GM18520 (cell line): ENCODE data around the gene MFRP.

Experiments
- ATAC-seq: cut with Tn5 transposase; IDR thresholded peaks from one replicate; pipeline ENCODE4 v1.9.1; 2021; ENCODE audit not compliant: unreplicated experiment

Gene MFRP

DNA sequence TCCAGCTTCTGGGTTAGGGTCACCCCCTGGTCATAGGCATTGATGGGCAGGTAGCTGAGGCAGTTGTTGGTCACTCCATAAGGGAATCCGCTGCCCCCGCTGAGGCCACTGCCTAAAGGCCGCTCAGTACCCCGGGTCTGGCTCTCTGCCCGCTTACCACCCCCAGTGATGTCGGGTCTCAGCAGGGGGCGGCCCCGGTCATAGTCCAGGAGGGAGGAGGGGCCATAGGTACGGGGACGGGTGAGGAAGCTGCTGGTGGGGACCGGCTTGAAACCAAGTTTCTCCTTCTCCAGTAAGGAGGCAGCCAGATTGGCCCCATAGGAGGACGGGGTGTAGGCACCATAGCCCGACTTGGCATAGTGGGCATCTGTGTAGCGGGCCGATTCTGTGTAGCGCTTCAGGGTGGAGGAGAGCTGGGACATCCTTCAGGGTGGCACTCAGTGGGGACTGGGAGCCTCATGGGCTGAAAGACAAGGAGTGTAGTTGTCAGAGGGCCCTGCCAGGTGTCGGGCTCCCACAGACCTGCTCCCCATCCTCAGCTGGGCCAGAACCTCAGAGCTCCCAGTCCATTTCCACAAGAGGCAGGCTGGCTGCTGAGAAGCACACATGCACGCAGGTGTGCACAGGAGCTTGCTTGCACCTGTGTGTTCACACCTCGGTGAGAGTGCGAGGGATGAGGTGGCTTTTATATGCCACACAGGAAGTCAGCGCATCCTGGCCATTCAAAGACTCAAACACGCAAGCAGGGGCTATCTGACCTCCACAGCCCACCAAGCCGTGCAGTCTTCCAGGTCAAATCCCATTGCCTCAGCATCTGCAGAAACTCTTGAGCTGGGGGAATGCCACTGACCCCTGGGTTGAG lies 26.8 kb upstream of the MFRP start:
- ATAC-seq, result no peak

- no peak for ATAC-seq
Observed at GRCh38 chr11:119372260-119373058, 26.0 kb upstream of the MFRP start.

DNA sequence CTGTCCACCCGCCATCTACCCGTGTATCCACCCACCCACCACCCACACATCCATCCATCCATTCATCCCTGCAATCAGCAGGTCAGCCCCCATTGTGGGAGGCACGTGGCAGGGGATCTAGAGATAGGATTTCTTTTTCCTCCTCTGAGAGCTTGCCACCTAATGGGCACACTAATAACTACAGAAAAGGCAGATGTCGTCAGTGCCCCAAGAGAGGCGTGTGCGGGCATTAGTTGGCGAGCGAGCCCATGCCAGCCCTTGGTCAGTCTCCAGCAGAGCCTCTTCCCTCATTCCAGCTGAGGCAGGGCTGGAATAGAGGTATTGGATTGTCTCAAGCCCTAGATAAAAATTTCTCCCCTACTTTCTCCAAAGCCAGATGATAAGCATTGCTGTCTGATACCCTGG lies 25.3 kb upstream of the MFRP start:
- ATAC-seq, result no peak

DNA sequence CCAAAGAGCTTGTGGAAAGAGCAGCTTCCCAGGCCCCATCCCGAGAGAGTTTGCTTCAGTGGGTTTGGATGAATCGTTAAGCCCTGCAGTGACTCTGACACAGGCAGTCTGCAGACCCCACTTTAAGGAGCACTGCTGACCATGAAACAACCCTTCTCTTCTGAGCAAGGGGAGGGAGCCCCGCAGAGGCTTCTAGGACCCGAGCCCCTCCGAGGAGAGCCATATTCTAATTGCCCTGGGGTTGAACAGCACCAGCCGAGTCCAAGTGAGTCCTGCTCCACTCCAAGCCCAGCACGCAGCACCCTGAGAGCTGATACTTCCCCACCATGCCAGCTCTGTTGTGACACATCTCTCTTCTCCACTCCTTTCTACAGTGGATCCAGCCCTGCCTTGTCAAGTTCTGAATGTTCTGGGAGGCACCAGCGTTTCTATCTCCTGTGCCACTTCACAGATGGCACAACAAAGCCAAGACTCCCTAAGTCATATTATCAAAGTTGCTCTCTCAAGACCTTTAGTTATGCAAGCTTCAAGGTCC lies 24.6 kb upstream of the MFRP start:
- ATAC-seq, result no peak

DNA sequence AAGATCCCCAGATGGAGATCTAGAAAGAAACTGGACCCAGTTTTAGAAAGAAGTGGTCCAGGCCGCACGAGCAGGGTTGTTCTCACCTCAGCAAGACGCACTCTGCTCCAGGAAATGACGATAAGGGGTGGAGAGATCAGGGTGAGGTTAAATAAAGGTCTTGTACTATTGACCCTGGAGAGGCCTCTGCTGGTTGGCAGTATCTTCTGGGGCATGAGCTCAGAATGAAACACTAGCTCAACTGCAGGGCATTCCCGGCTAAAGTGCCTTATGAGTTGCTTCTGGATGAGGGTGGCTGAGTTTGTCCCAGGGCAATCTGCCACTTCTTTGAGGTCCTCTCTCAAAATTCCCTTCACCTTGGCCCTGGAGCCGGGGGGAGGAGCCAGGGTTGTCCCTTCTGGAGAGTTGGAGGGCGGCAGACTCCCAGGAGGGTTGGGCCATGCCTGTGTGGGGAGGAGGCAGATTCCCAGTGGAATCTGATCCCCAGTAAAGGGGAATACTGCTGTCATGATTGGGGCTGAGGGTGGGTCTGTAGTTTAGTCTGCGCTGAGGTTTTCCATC lies 24.1 kb upstream of the MFRP start:
- ATAC-seq, result no peak

- no peak for ATAC-seq
Observed at GRCh38 chr11:119369132-119369925, 22.8 kb upstream of the MFRP start.

DNA sequence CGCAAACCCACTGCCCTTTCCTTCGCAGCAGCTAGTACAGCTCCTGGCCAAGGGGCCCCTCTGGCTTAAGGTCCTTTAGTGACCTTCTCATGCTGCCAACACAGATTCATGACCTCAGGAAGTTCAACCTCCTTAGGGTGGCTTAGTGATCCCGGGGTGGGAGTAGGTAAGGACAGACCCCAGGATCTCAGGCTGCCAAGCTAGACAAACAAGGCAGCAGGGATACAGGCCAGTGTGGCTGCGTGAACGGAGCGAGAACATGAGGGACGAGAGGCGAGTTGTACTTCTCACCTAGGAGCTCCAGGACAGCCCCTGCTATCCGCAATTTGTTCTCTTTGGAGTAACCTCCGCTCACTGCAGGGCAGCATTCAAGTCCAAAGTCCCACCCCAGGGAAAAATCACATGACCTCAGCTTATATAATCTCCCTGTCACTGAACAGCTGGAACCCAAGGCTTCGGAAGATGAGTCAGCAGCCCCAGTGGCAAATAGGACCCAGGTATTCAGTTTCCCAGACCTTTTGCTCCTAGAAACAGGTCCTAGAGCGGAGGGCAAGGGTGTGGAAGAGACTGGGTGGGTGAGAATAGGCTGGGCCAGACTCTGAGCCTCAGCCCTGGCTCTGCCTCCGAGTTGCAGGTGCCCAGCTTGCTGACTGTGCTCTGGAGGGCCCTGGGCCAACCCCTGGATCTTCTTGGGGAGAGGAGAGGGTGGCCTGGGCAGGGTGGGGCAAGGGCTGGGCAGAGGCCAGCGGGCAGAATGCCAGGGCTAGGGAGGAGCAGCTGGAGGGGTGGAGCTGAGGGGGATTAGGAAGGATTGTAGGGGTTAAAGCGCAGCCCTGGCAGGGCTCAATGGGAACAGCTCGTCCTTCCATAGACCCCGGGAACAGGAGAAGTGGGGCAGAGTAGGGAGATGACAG lies 21.9 kb upstream of the MFRP start:
- no peak for ATAC-seq

- no peak for ATAC-seq
Observed at GRCh38 chr11:119367661-119368120, 21.2 kb upstream of the MFRP start.

DNA sequence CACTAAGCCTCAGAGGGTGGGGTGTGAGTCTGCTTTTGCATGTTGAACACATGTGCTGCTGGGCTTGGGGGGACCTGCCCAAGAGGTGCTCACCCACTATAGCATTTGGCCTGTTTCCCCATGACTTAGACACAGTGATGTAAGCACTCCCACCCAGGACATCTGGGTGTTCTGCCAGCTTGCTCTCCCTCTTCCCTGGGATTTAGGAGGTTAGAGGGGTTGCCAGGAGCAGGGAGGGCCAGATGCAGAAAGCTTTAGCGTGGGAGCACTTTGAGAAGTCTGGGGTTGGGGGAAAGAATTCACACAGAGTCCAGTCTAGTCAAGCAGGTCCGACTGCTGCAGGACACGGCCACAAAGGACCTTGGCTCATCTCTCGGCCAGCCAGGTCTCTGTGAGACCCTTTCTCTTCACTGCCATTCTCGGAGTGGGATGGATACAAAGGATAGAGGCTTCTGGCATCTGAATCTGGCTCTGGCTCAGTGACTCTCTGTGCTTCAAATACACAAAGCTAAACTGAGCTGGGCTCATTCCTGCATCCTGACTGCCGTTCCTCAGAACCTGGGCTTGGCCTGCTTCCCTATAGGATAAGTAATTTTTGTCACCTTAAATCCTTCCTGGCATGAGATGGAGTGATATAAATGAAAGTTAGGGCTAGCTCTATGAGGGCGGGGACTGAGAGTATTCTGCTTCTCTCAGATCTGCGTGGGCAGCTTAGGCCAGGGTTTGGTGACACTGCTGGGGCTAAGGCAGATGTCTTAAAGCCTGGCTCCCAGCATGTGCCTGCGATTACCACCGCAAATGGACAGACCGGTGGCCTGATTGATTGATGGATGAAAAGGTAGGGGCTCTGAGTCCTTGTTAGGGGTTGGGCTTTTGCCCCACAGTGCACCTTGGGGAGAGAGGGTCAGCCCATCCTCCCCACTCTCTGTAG lies 20.4 kb upstream of the MFRP start:
- ATAC-seq, result no peak

- no peak for ATAC-seq
Observed at GRCh38 chr11:119365071-119365591, 18.6 kb upstream of the MFRP start.

DNA sequence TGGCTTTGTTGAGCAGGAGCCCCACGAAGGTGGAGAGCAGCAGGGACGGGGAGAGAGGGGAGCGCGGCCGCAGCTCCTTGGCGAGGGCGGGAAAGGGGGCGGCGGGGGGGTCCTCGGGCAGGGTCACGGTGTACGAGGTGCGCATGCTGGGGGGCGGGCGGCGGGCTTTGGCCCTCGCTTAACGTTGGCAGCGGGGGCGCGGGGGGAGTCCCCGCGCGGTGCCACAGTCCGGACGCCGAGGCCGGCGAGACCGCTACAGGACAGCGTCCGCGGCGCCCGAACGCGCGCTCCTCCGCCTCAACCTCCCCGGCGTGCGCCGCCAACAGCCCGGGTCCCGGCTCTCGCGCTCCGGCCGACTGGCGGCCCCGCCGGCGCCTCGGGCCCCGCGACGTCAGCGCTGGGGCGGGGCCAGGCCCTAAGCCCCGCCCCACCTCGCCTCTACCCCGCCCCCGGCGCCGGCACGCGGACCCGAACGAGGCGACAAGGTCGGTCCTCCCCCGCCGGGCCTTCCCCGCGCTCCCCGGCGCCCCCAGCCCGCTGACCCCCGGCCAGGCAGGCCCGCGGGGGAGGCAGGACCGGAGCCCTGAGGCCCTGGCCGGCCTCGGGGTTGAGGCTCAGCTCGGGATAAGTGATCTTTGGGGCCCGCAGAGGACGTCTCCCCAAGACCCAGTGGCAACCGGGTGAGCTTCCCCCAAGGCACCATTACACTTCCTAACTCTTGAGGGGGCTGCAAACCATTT lies 17.5 kb upstream of the MFRP start:
- ATAC-seq, result no peak

DNA sequence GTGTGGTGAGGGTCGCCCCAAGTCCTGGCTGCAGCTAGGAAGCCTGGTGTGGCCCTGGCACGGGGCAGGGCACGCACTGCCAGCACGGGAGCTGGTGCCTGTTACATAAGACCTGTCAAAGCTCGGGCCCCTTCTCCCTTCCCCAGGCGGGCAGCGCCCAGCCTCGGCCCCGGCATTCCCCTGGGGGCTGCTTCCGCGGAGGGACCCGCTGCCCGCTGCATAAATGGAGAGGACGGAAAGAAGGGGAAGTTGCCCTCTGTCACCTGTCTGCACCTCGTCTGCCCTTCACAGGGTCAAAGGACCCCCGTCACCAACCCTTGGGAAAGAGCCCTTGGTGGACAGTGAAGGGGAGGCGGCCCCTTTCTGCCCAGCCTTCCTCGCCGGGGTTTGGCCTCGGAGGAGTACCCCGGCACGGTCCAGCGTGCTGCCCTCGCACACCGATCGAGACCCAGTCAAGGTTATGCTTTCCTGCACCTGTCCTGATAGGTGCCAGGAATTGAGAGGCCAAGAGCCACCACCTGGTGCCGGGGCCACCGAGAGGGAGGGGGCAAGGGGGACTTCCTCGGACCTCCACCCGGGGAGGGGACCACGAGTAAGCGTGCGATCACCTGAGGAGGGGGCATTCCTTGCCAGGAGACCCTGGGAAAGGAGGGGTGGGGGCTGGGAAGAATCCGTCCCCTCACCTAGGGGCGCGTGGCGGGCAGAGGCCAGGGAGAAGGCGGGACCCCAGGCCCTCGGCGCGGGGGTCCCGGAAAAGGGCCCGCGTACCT lies 16.8 kb upstream of the MFRP start:
- ATAC-seq, result no peak

GRCh38 chr11:119362741-119363080 lies 16.2 kb upstream of the MFRP start:
- no peak for ATAC-seq

DNA sequence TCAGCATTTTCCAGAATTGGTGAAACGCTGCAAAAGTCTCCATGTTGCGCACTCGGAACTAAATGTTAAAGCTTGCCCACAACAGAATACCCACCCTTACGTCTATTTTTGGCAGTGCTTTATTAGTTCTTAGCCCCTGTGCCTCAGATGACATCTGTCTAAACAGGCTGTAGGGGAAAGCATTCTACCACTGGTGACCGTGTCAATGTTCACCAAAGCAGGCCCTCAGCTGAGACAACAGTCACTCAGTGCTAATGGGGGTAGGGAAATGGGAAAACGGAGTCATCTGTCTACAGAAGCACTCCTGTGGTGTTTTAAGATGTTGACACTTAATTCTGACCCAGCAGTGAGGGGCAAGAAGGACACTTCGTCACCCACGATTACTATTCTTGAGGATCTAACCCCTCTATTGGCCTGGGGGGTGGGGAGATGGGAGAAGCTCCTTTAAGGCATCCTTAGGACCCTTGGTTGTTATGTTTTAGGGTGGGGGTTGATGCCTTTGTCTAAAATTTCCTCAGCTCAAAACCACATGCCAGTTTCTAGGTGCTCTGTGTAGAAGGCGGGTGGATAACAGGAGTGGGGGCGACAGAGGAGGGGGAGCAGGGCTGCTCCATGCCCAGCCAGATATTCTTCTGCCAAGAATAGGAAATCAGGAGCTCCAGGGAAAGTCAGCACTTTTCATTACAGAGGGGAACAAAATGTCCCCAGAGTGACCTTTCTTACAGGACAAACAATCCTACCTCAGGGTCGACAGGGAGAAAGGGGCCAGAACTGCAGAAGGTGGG lies 15.6 kb upstream of the MFRP start:
- ATAC-seq, result no peak

DNA sequence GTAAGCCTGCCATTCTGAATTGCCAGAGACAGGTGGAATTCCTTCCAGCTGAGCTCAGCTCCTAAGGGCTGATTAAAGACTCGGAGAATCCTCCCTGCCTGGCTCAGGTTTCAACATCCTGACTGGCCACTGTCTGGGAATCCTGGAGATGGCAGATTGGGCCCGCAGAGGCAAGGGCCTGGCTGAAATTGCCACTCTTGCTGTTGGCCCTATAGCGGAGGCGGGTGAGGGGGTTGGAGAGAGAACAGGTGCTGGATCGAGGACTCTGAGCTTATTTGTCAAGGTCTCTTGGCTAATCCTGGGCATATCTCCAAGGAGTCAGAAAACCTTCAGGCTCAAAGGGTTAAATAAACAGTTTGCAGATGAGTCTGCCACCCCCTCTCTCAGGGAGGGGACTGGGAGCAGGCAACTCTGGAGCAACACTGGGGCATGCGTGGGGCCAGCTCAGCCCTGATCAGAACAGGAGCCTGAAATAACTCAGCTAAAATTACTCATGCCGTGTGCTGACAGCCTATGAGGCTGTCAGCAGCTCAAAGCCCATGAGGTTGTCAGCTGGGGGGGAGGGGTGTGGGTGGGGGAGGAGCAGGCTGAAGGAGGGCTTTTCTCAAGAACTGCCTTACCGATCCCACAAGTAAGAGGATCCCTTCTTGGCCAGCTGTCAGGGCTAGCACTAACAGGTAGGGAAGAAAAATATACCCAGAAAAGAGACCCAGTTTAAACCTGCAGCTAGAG lies 14.7 kb upstream of the MFRP start:
- ATAC-seq, result no peak
